ENCODE measurements around the gene CILP2. TPM values are rescaled to one million over a fixed set of nuclear protein-coding genes. Genes with fewer than 3 reads are reported as not detected.

CILP2 gene
- total RNA-seq, 1 experiment from 2014 or later = 2.0 TPM

DNA sequence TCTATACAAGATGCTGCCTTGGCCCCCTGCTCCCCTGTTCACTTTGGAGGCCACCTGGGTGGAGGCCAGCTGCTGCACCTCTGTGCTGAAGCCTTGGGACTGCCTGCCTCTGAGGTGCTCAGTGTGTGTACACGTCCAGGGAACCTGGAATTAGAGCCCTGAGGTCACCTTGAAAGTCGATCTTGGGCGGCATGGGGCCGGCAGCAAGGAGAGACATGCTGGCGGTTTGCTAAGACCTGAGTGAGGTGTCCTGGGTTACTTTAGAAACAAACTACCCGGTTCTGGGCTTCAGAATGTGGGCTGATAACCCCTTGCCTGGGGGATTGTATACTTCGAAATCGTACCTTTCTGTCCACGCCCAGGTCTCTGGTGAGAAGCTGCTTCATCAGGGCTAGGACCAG is 48.3 kb upstream of the CILP2 start:
- BruUV-seq (replicated peaks) = no TSS peak
- H3K4me2 ChIP-seq (ENCODE audit: low read length) = no peak overlapping the region

DNA sequence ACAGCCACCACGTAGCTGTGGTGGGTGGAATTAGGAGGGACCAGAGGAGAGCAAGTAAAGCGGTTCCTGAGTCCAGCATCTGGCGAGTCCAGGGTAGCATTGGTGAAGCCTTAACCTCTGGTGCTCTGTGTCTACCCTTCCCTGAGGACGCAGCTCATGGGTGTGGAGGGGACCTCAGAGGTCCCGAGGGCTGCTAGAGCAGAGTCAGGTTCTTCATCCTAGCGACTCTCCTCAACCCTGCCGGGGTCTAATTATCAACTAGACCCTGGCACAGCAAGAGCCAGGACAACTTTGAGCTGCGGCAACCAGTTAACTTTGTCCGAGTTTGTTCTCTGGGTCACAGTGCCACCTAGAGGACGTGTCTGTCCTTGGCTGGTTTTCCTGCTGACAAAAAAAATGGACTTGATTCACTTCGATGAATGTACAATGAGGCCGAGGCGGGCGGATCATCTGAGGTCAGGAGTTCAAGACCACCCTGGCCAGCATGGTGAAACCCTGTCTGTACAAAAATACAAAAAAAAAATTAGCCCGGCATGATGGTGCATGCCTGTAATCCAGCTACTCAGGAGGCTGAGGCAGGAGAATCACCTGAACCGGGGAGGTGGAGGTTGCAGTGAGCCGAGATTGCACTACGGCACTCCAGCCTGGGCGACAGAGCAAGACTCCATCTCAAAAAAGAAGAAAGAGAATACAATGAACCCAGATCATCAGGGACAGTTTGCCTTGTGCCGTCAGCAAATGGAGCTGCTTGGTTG is 47.7 kb upstream of the CILP2 start:
- Histone ChIP-seq H2AFZ (ENCODE audit: low read length) (no peak overlapping the region), H3F3A (ENCODE audit: low read length, unreplicated experiment) (no peaks in the 10 kb centered on the region), H3K79me2 (ENCODE audit: low read length) (peaks cover 26% of the 10 kb centered on the region), H4K20me1 (ENCODE audit: low read length) (no peaks in the 10 kb centered on the region), H3K9me3 (ENCODE audit: low read length) (no peaks in the 10 kb centered on the region), H3K9me2 (replicated peaks; ENCODE audit: low read length) (no peaks in the 10 kb centered on the region), H3K4me3 (ENCODE audit: low read length) (no peak overlapping the region), H3K9ac (ENCODE audit: low read length) (no peak overlapping the region), H3K4me2 (ENCODE audit: low read length) (no peak overlapping the region), H3K36me3 (ENCODE audit: low read depth, low read length) (peaks cover 25% of the 10 kb centered on the region), H3K4me1 (ENCODE audit: insufficient read depth, low read length) (peaks cover 22% of the 10 kb centered on the region), H3K27ac (ENCODE audit: low read length) (peak overlapping the region; percentile 76), H3K27me3 (ENCODE audit: low read length) (no peaks in the 10 kb centered on the region)
- ATAC-seq (peak; percentile 62), DNase-seq (peak; percentile 83)
- CTCF ChIA-PET = interaction anchor here (0.5 to 1.1 kb wide), 5 partner anchors 19 to 123 kb away, joined by 3 to 7 read pairs (median 4); no protein-coding TSS in a partner anchor
- intact Hi-C loops (cut with micrococcal nuclease) = loop anchor here (1.0 kb wide), 1 partner anchor 124 kb away; no protein-coding TSS in a partner anchor
- TF ChIP-seq, protein P1, sequence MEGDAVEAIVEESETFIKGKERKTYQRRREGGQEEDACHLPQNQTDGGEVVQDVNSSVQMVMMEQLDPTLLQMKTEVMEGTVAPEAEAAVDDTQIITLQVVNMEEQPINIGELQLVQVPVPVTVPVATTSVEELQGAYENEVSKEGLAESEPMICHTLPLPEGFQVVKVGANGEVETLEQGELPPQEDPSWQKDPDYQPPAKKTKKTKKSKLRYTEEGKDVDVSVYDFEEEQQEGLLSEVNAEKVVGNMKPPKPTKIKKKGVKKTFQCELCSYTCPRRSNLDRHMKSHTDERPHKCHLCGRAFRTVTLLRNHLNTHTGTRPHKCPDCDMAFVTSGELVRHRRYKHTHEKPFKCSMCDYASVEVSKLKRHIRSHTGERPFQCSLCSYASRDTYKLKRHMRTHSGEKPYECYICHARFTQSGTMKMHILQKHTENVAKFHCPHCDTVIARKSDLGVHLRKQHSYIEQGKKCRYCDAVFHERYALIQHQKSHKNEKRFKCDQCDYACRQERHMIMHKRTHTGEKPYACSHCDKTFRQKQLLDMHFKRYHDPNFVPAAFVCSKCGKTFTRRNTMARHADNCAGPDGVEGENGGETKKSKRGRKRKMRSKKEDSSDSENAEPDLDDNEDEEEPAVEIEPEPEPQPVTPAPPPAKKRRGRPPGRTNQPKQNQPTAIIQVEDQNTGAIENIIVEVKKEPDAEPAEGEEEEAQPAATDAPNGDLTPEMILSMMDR (conservative IDR thresholded peaks at IDR 0.05; ENCODE audit: low read depth, low read length) = peak; percentile 86
- TF ChIP-seq EZH2phosphoT487 (IDR thresholded peaks at IDR 0.05; ENCODE audit: borderline replicate concordance, low read length) (no peak), EZH2 (IDR thresholded peaks at IDR 0.05; ENCODE audit: low read length, unreplicated experiment) (no peak)
- POLR2A ChIA-PET (ENCODE audit: unreplicated experiment) = interaction anchor here (0.6 kb wide), 1 partner anchor 105 kb away, joined by 4 read pairs; no protein-coding TSS in a partner anchor
- no TSS peak for BruUV-seq (replicated peaks)

More for the DNA sequence above, 48.3 kb upstream of the CILP2 start:
- Histone ChIP-seq H3K4me1 (ENCODE audit: insufficient read depth, low read length) (peaks cover 22% of the 10 kb centered on the region), H3F3A (ENCODE audit: low read length, unreplicated experiment) (no peaks in the 10 kb centered on the region), H3K9me3 (ENCODE audit: low read length) (no peaks in the 10 kb centered on the region), H3K36me3 (ENCODE audit: low read depth, low read length) (peaks cover 25% of the 10 kb centered on the region), H3K4me3 (ENCODE audit: low read length) (no peak overlapping the region), H3K27me3 (ENCODE audit: low read length) (no peaks in the 10 kb centered on the region), H3K79me2 (ENCODE audit: low read length) (peaks cover 32% of the 10 kb centered on the region), H4K20me1 (ENCODE audit: low read length) (no peaks in the 10 kb centered on the region), H3K9me2 (replicated peaks; ENCODE audit: low read length) (no peaks in the 10 kb centered on the region), H2AFZ (ENCODE audit: low read length) (no peak overlapping the region), H3K27ac (ENCODE audit: low read length) (peak overlapping the region; percentile 76), H3K9ac (ENCODE audit: low read length) (no peak overlapping the region)
- ChIA-PET POLR2A (ENCODE audit: unreplicated experiment) (no interaction called here), CTCF (interaction anchor here (0.5 to 1.1 kb wide), 4 partner anchors 18 to 123 kb away, joined by 3 to 7 read pairs (median 4); no protein-coding TSS in a partner anchor)
- ATAC-seq (peak; percentile 4; the same call in 1 of the 2 replicates), DNase-seq (no peak)
- TF ChIP-seq EZH2 (IDR thresholded peaks at IDR 0.05; ENCODE audit: low read length, unreplicated experiment) = no peak
- TF ChIP-seq, protein P1 (conservative IDR thresholded peaks at IDR 0.05; ENCODE audit: low read depth, low read length) = no peak
- no peak for TF ChIP-seq EZH2phosphoT487 (IDR thresholded peaks at IDR 0.05; ENCODE audit: borderline replicate concordance, low read length)
- intact Hi-C loops (cut with micrococcal nuclease) = loop anchor here (1.0 to 2.0 kb wide), 2 partner anchors 83 to 124 kb away; no protein-coding TSS in a partner anchor

Data from PC-3 (cell line).